Keratinocyte (primary cell): ENCODE results near the gene SEZ6L2. TPM values are rescaled to one million over a fixed set of nuclear protein-coding genes. Genes with fewer than 3 reads are reported as not detected.

ENCODE experiments used
- DNase-seq: peaks from one replicate; pipeline ENCODE4 v3.0.0-alpha.2; 2011; ENCODE audit warnings: low read depth, missing footprints, low spot score
- FAIRE-seq: peaks from 2 replicates; lab custom pipeline; 2011; peaks lifted over from hg19 to GRCh38; lab: Jason Lieb, UNC
- H2AFZ ChIP-seq: 2 replicates; pipeline ENCODE4 v1.6.0; 2012; ENCODE audit warnings: low read length, control low read depth, inconsistent platforms; ENCODE audit not compliant: control insufficient read depth
- H3K27ac ChIP-seq: 2 replicates; pipeline ENCODE4 v1.5.1; 2011; ENCODE audit warnings: low read length; ENCODE audit not compliant: control insufficient read depth, insufficient read depth
- H3K27me3 ChIP-seq: 3 replicates; pipeline ENCODE4 v1.6.0; 2011; ENCODE audit warnings: low read length; ENCODE audit not compliant: control insufficient read depth, insufficient read depth; ENCODE audit errors: extremely low read depth
- H3K36me3 ChIP-seq, 2 experiments: 2 replicates in 1 of 2; 3 replicates in 1 of 2; pipeline ENCODE4 v1.5.1; 2011; ENCODE audit warnings: low read length in 2 of 2, mild to moderate bottlenecking in 1 of 2; ENCODE audit not compliant: control insufficient read depth in 2 of 2, insufficient read depth in 2 of 2; ENCODE audit errors: extremely low read depth in 1 of 2
- H3K4me1 ChIP-seq: 3 replicates; pipeline ENCODE4 v1.5.1; 2011; ENCODE audit warnings: low read length; ENCODE audit not compliant: control insufficient read depth, insufficient read depth; ENCODE audit errors: extremely low read depth
- H3K4me2 ChIP-seq: 3 replicates; pipeline ENCODE4 v1.6.0; 2011; ENCODE audit warnings: low read depth, low read length; ENCODE audit not compliant: control insufficient read depth, insufficient read depth; ENCODE audit errors: extremely low read depth
- H3K4me3 ChIP-seq, 3 experiments: fragments of 200-600 bp in 1 of 3; sonication (generic) in 1 of 3; 2 replicates in 2 of 3; 3 replicates in 1 of 3; pipeline ENCODE4 v1.5.1; 2011 to 2016; ENCODE audit warnings: low read length in 3 of 3, mild to moderate bottlenecking in 3 of 3, control low read depth in 2 of 3, inconsistent platforms in 1 of 3, low read depth in 1 of 3, mixed read lengths in 1 of 3, mixed run types in 1 of 3, moderate library complexity in 1 of 3; ENCODE audit not compliant: control insufficient read depth in 2 of 3, insufficient read depth in 2 of 3; ENCODE audit errors: extremely low read depth in 1 of 3
- H3K79me2 ChIP-seq: 2 replicates; pipeline ENCODE4 v1.6.0; 2012; ENCODE audit warnings: low read length; ENCODE audit not compliant: control insufficient read depth, insufficient read depth
- H3K9ac ChIP-seq: 3 replicates; pipeline ENCODE4 v1.6.0; 2011; ENCODE audit warnings: low read length; ENCODE audit not compliant: control insufficient read depth, insufficient read depth; ENCODE audit errors: extremely low read depth
- H3K9me1 ChIP-seq: 3 replicates; pipeline ENCODE4 v1.6.0; 2011; ENCODE audit warnings: low read length; ENCODE audit not compliant: control insufficient read depth, insufficient read depth; ENCODE audit errors: extremely low read depth
- H3K9me3 ChIP-seq: 2 replicates; pipeline ENCODE4 v1.5.1; 2012; ENCODE audit warnings: low read depth, low read length; ENCODE audit not compliant: control insufficient read depth
- H4K20me1 ChIP-seq: 3 replicates; pipeline ENCODE4 v1.6.0; 2011; ENCODE audit warnings: low read length; ENCODE audit not compliant: control insufficient read depth, insufficient read depth; ENCODE audit errors: extremely low read depth
- CTCF ChIP-seq, 3 experiments: IDR thresholded peaks in 1 of 3; conservative IDR thresholded peaks in 1 of 3; optimal IDR thresholded peaks in 1 of 3; 2 replicates in 2 of 3; 3 replicates in 1 of 3; pipeline versions ENCODE3 to v1.5.1; 2011; ENCODE audit warnings: low read length in 3 of 3, mild to moderate bottlenecking in 3 of 3, moderate library complexity in 2 of 3, control low read depth in 1 of 3, inconsistent platforms in 1 of 3; ENCODE audit not compliant: insufficient read depth in 2 of 3; ENCODE audit errors: extremely low read depth in 1 of 3
- EZH2 ChIP-seq: IDR thresholded peaks from one replicate; pipeline ENCODE4 v1.6.1; 2012; ENCODE audit warnings: inconsistent platforms, mild to moderate bottlenecking, low read length, moderate library complexity
- dilution Hi-C: fragments of 300-500 bp; cut with MboI; formaldehyde crosslinking; loops from one replicate; pipeline ENCODE4 v1.7.0; 2020; ENCODE audit warnings: low sequenced_read_pairs; ENCODE audit not compliant: extremely low pct_ligation_motif_present
- polyA plus RNA-seq, 5 experiments: library from polyadenylated mRNA; depleted of rRNA in 3 of 5; stranded (reverse) in 3 of 5; stranded (forward) in 1 of 5; unstranded in 1 of 5; fragments of >200 nt; gene quantifications; 1 replicate in 1 of 5; 2 replicates in 3 of 5; 3 replicates in 1 of 5; pipeline versions ENCODE4 v1.2.1 to v1.2.3, GENCODE V29; 2011 to 2012; ENCODE audit warnings: missing spikeins in 2 of 5, low read depth in 1 of 5, low replicate concordance in 1 of 5

SEZ6L2 gene
- polyA plus RNA-seq, 1 donor (not counting 4 experiments of a cell fraction or from before 2014, with no cell fraction given) = 0.68 TPM

DNA sequence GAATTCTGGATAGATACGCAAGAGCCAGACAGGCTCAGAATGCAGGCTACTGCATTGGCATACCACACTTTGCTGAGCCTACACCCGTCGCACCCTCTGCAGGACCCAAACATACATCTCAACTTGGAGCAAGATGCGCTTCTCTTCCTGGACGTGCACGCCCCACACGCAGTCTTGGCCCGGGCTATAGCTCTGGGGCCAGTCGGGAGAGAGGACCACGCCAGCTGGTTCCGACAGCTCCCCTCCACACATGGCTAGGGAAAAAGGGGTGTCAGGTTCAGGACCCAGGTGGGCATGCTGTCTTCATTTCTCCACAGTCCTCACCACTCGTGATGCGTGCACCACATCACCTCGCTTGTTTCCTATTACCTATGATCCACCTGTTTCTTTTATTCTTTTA is 21.2 kb downstream of the SEZ6L2 start:
- dilution Hi-C loops = no loop called here
- no peak for FAIRE-seq
- H3K4me2 ChIP-seq = no peak overlapping the region
- H3K4me3 ChIP-seq = no peak overlapping the region
- H3K9ac ChIP-seq = no peak overlapping the region
- H4K20me1 ChIP-seq = no peaks in the 10 kb centered on the region
- no peak overlapping the region for H2AFZ ChIP-seq
- H3K4me1 ChIP-seq = no peaks in the 10 kb centered on the region
- H3K27me3 ChIP-seq = peaks cover 26% of the 10 kb centered on the region
- TF ChIP-seq EZH2 = no peak
- no peak for TF ChIP-seq CTCF (optimal IDR thresholded peaks at IDR 0.05 in 1 of 3, IDR thresholded peaks at IDR 0.05 in 1 of 3, conservative IDR thresholded peaks at IDR 0.05 in 1 of 3; ENCODE audit: extremely low read depth in 1 of 3, insufficient read depth in 2 of 3, low read length in 3 of 3)
- DNase-seq = no peak
- no peak overlapping the region for H3K27ac ChIP-seq
- no peaks in the 10 kb centered on the region for H3K36me3 ChIP-seq
- no peaks in the 10 kb centered on the region for H3K9me3 ChIP-seq
- no peaks in the 10 kb centered on the region for H3K79me2 ChIP-seq
- H3K9me1 ChIP-seq = no peaks in the 10 kb centered on the region

GRCh38 chr16:29877266-29877961 is 21.9 kb downstream of the SEZ6L2 start:
- dilution Hi-C loops = no loop called here
- H3K4me2 ChIP-seq = no peak overlapping the region
- no peak overlapping the region for H3K4me3 ChIP-seq
- no peaks in the 10 kb centered on the region for H3K9me1 ChIP-seq
- no peak for FAIRE-seq
- no peak overlapping the region for H2AFZ ChIP-seq
- no peaks in the 10 kb centered on the region for H3K79me2 ChIP-seq
- no peak overlapping the region for H3K9ac ChIP-seq
- no peaks in the 10 kb centered on the region for H3K36me3 ChIP-seq
- no peaks in the 10 kb centered on the region for H3K4me1 ChIP-seq
- TF ChIP-seq EZH2 (no peak), CTCF (optimal IDR thresholded peaks at IDR 0.05 in 1 of 3, IDR thresholded peaks at IDR 0.05 in 1 of 3, conservative IDR thresholded peaks at IDR 0.05 in 1 of 3; ENCODE audit: extremely low read depth in 1 of 3, insufficient read depth in 2 of 3, low read length in 3 of 3) (no peak)
- no peaks in the 10 kb centered on the region for H3K9me3 ChIP-seq
- no peak for DNase-seq
- peaks cover 26% of the 10 kb centered on the region for H3K27me3 ChIP-seq
- H4K20me1 ChIP-seq = no peaks in the 10 kb centered on the region
- no peak overlapping the region for H3K27ac ChIP-seq
